GM21423 (cell line): ENCODE measurements around the gene PARL.

ENCODE experiments used
- ATAC-seq: cut with Tn5 transposase; IDR thresholded peaks from one replicate; pipeline ENCODE4 v1.9.1; 2021; ENCODE audit warnings: mild to moderate bottlenecking, moderate library complexity; ENCODE audit not compliant: unreplicated experiment

PARL gene

GRCh38 chr3:183884427-183885296 lies at the start of gene PARL:
TSS of gene PARL (minus strand) at chr3:183884880. CDS start at chr3:183884846, 34 bp downstream.
- ATAC-seq: peak; percentile 99

- ATAC-seq: no peak
Measured at GRCh38 chr3:183933160-183933559, 48.5 kb upstream of the PARL start.

- ATAC-seq: no peak
Measured at GRCh38 chr3:183931881-183932280, 47.2 kb upstream of the PARL start.

GRCh38 chr3:183930086-183930485 lies 45.4 kb upstream of the PARL start:
- ATAC-seq: no peak

GRCh38 chr3:183927059-183927458 lies 42.4 kb upstream of the PARL start:
- no peak for ATAC-seq

- ATAC-seq: no peak
Measured at GRCh38 chr3:183924956-183925355, 40.3 kb upstream of the PARL start.

GRCh38 chr3:183924543-183924942 lies 39.9 kb upstream of the PARL start:
- ATAC-seq: no peak

GRCh38 chr3:183922421-183922820 lies 37.7 kb upstream of the PARL start:
- ATAC-seq: no peak

GRCh38 chr3:183921096-183921495 lies 36.4 kb upstream of the PARL start:
- ATAC-seq: no peak

- no peak for ATAC-seq
Measured at GRCh38 chr3:183920416-183920815, 35.7 kb upstream of the PARL start.

- ATAC-seq: no peak
Measured at GRCh38 chr3:183918178-183918577, 33.5 kb upstream of the PARL start.

GRCh38 chr3:183917776-183918175 lies 33.1 kb upstream of the PARL start:
- ATAC-seq: no peak

- ATAC-seq: no peak
Measured at GRCh38 chr3:183914856-183915255, 30.2 kb upstream of the PARL start.

- ATAC-seq: no peak
Measured at GRCh38 chr3:183913580-183913920, 28.9 kb upstream of the PARL start.

- no peak for ATAC-seq
Measured at GRCh38 chr3:183912895-183913579, 28.4 kb upstream of the PARL start.

- no peak for ATAC-seq
Measured at GRCh38 chr3:183911763-183912506, 27.3 kb upstream of the PARL start.

- ATAC-seq: no peak
Measured at GRCh38 chr3:183911087-183911486, 26.4 kb upstream of the PARL start.

- ATAC-seq: no peak
Measured at GRCh38 chr3:183909030-183909600, 24.4 kb upstream of the PARL start.

GRCh38 chr3:183907911-183908331 lies 23.2 kb upstream of the PARL start:
- ATAC-seq: no peak

GRCh38 chr3:183907176-183907575 lies 22.5 kb upstream of the PARL start:
- ATAC-seq: no peak

GRCh38 chr3:183906234-183906921 lies 21.7 kb upstream of the PARL start:
- ATAC-seq: no peak
